DMS 273 (cell line): ENCODE data around the gene ZNF608.

Experiments
- DNase-seq: peaks from one replicate; lab custom pipeline; 2025; ENCODE audit not compliant: unreplicated experiment; lab: John Stamatoyannopoulos, UW

Gene ZNF608

GRCh38 chr5:124745928-124746915, at the start of gene ZNF608:
Gene ZNF608 (minus strand): TSS chr5:124746639. CDS start chr5:124744989, 1,650 bp downstream.
- peak; percentile 86 for DNase-seq

GRCh38 chr5:124795829-124796228, 49.4 kb upstream of the ZNF608 start:
- DNase-seq: no peak

GRCh38 chr5:124790895-124791732, 44.7 kb upstream of the ZNF608 start:
- DNase-seq: peak; percentile 38

- no peak for DNase-seq
Observed at GRCh38 chr5:124790301-124790894, 44.0 kb upstream of the ZNF608 start.

- no peak for DNase-seq
Observed at GRCh38 chr5:124789104-124789605, 42.7 kb upstream of the ZNF608 start.

GRCh38 chr5:124783794-124784193, 37.4 kb upstream of the ZNF608 start:
- DNase-seq: no peak

- no peak for DNase-seq
Observed at GRCh38 chr5:124783285-124783684, 36.8 kb upstream of the ZNF608 start.

GRCh38 chr5:124782262-124782661, 35.8 kb upstream of the ZNF608 start:
- no peak for DNase-seq

GRCh38 chr5:124780011-124780410, 33.6 kb upstream of the ZNF608 start:
- no peak for DNase-seq

GRCh38 chr5:124773315-124774311, 27.2 kb upstream of the ZNF608 start:
- peak; percentile 7 for DNase-seq

- no peak for DNase-seq
Observed at GRCh38 chr5:124772457-124773200, 26.2 kb upstream of the ZNF608 start.

GRCh38 chr5:124771761-124772160, 25.3 kb upstream of the ZNF608 start:
- DNase-seq: no peak

GRCh38 chr5:124764992-124765611, 18.7 kb upstream of the ZNF608 start:
- DNase-seq: no peak

- DNase-seq: no peak
Observed at GRCh38 chr5:124764585-124764984, 18.1 kb upstream of the ZNF608 start.

GRCh38 chr5:124761010-124761409, 14.6 kb upstream of the ZNF608 start:
- no peak for DNase-seq

- no peak for DNase-seq
Observed at GRCh38 chr5:124760608-124761007, 14.2 kb upstream of the ZNF608 start.

- peak; percentile 61 for DNase-seq
Observed at GRCh38 chr5:124755565-124755964, 9.1 kb upstream of the ZNF608 start.

- DNase-seq: no peak
Observed at GRCh38 chr5:124755041-124755440, 8.6 kb upstream of the ZNF608 start.
